Ectodermal cell (in vitro differentiated cells): ENCODE results near the gene PRKCB.
"Not testable (repeated sequence)": the region's sequence is repeated elsewhere in the genome, so short reads cannot be mapped to it uniquely, and the experiment has no call there.

ENCODE experiments used
- H3K27ac ChIP-seq: 2 replicates; pipeline ENCODE4 v1.7.0; 2013; ENCODE audit warnings: mild to moderate bottlenecking, low read depth, low read length; ENCODE audit not compliant: insufficient read depth, poor library complexity, severe bottlenecking
- H3K27me3 ChIP-seq: 2 replicates; pipeline ENCODE4 v1.7.0; 2013; ENCODE audit warnings: mild to moderate bottlenecking, low read length; ENCODE audit not compliant: insufficient read depth, control insufficient read depth, poor library complexity, severe bottlenecking
- H3K36me3 ChIP-seq: one replicate; pipeline ENCODE4 v1.7.0; 2013; ENCODE audit warnings: low read length; ENCODE audit not compliant: control insufficient read depth, insufficient read depth
- H3K4me1 ChIP-seq: one replicate; pipeline ENCODE4 v1.7.0; 2013; ENCODE audit warnings: low read length; ENCODE audit not compliant: control insufficient read depth, insufficient read depth
- H3K4me3 ChIP-seq: 2 replicates; pipeline ENCODE4 v1.7.0; 2013; ENCODE audit warnings: low read depth, low read length, control low read depth; ENCODE audit not compliant: insufficient read depth
- H3K9me3 ChIP-seq: 2 replicates; pipeline ENCODE4 v1.7.0; 2013; ENCODE audit warnings: mild to moderate bottlenecking, low read length, moderate library complexity; ENCODE audit not compliant: control insufficient read depth
- WGBS, 2 experiments: methylation state at CpG; one replicate each; pipeline ENCODE4 v1.1.7; 2013; ENCODE audit warnings: missing lambda C conversion rate in 2 of 2; 5-methylcytosine and 5-hydroxymethylcytosine counted together

The PRKCB gene

GRCh38 chr16:24141917-24142316 is 306.1 kb downstream of the PRKCB start:
- H3K36me3 ChIP-seq = no peaks in the 10 kb centered on the region
- peaks cover 5% of the 10 kb centered on the region for H3K4me1 ChIP-seq
- H3K27ac ChIP-seq = no peak overlapping the region
- H3K27me3 ChIP-seq = no peaks in the 10 kb centered on the region
- 87 to 100% methylated on average over 2 of the region's 2 CpGs for WGBS, 2 experiments
- H3K4me3 ChIP-seq = no peak overlapping the region
- H3K9me3 ChIP-seq = no peaks in the 10 kb centered on the region

DNA sequence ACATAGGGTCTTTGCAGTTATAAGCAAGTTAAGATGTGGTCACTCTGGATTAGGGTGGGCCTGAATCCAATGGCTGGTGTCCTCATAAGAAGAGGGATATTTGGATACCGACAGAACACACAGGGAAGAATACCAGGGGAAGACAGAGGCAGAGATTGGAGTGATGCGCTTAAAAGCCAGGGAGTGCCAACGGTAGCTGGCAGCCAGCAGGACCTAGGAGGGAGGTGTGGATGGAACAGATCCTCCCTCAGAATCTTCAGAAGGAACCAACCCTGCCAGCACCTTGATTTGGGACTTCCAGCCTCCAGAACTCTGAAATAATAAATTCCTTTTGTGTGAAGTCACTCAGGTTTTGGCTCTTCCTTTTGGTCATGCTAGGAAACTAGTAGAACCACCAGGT is 310.1 kb downstream of the PRKCB start:
- WGBS, 2 experiments = 91 to 95% methylated on average over 3 of the region's 3 CpGs
- H3K4me1 ChIP-seq = no peaks in the 10 kb centered on the region
- no peaks in the 10 kb centered on the region for H3K27me3 ChIP-seq
- H3K36me3 ChIP-seq = no peaks in the 10 kb centered on the region
- no peak overlapping the region for H3K4me3 ChIP-seq
- H3K27ac ChIP-seq = no peak overlapping the region
- H3K9me3 ChIP-seq = no peaks in the 10 kb centered on the region

DNA sequence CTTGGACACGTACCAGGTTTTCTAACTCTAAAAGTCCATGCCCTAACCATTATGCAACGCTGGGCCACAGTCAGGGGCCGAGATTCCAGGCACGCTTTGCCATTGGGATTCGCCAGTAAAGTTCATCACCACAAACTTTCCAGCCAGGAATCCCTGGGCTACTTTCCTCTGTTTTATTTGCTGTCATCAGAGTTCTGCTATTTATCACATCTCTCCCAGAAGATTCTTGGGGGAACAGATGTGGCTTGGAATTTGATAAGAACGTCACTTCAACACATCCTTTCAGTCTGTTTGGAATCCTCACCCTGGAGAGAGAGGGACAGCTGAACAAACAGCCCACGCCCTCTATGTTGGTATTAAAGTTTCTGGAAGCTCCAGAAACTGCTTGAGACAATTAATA is 310.7 kb downstream of the PRKCB start:
- Histone ChIP-seq H3K27me3 (no peaks in the 10 kb centered on the region), H3K36me3 (no peaks in the 10 kb centered on the region), H3K4me3 (no peak overlapping the region), H3K27ac (no peak overlapping the region), H3K4me1 (no peaks in the 10 kb centered on the region), H3K9me3 (no peaks in the 10 kb centered on the region)
- 89 to 93% methylated on average over 7 of the region's 7 CpGs for WGBS, 2 experiments

- 85 to 100% methylated on average over 1 to 3 of the region's 3 CpGs for WGBS, 2 experiments
These were observed 313.3 kb downstream of the PRKCB start for GRCh38 chr16:24149102-24149501.

DNA sequence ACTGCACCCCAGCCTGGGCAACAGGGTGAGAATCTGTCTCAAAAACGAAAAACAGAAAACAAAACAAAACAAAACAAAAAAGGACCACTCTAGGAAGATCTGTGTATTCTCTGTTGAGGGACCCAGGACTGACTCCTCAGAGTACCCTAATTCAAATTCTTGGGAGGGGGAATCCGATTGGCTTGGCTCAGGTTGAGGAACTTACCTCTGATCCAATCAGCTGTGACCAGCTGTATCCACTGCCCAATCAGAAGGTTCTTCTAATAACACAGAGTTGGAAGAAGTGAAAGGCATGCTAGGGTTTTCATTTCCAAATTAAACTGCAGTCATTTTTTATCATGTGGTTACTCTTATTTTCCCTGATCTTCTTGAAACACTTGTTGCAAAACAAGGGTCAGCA is 314.5 kb downstream of the PRKCB start:
- H3K27me3 ChIP-seq = no peaks in the 10 kb centered on the region
- H3K36me3 ChIP-seq = no peaks in the 10 kb centered on the region
- H3K9me3 ChIP-seq = no peaks in the 10 kb centered on the region
- WGBS, 2 experiments = 92 to 100% methylated on average over 2 of the region's 2 CpGs
- no peak overlapping the region for H3K27ac ChIP-seq
- peaks cover 3% of the 10 kb centered on the region for H3K4me1 ChIP-seq
- H3K4me3 ChIP-seq = no peak overlapping the region

More at GRCh38 chr16:24149102-24149501, 313.3 kb downstream of the PRKCB start:
- Histone ChIP-seq H3K4me3 (no peak overlapping the region), H3K27me3 (no peaks in the 10 kb centered on the region), H3K27ac (no peak overlapping the region), H3K36me3 (no peaks in the 10 kb centered on the region), H3K4me1 (peaks cover 3% of the 10 kb centered on the region), H3K9me3 (no peaks in the 10 kb centered on the region)

DNA sequence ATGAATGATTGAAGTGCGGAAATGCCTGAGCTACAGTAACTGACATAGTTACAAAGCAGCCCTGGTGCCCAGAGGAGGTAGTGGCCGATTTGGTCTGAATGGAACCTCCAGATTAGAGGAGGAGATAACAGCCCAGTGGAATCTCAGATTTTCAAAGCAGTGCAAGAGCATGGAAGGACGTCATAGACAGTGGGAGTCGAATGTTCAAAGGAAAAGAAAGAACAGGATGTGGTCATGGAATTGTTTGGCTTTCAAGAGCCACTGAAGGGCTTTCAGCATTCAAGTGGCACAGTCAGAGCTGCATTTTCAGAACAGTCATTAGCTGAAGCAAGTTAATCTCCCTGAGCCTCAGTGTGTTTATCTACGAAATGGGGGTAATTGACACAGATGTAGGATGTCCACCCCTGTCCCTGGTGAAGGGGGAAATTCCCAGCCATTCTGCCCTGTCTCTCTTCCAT is 315.7 kb downstream of the PRKCB start:
- no peaks in the 10 kb centered on the region for H3K27me3 ChIP-seq
- WGBS, 2 experiments = 58% methylated on average over 5 of the region's 5 CpGs
- H3K9me3 ChIP-seq = no peaks in the 10 kb centered on the region
- no peak overlapping the region for H3K27ac ChIP-seq
- peaks cover 3% of the 10 kb centered on the region for H3K4me1 ChIP-seq
- no peak overlapping the region for H3K4me3 ChIP-seq
- no peaks in the 10 kb centered on the region for H3K36me3 ChIP-seq

DNA sequence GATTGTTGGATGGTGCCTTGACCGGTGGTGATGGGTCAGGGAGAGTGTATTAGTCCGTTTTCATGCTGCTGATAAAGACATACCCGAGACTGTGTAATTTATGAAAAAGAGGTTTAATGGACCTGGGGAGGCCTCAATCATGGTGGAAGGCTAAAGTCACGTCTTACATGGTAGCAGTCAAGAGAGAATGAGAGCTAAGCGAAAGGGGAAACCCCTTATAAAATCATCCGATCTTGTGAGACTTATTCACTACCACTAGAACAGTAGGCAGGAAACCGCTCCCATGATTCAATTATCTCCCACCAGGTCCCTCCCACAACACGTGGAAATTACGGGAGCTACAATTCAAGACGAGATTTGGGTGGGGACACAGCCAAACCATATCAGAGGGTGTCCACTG is 316.3 kb downstream of the PRKCB start:
- not testable (repeated sequence) for H3K4me1 ChIP-seq

GRCh38 chr16:24152826-24153225 is 317.0 kb downstream of the PRKCB start:
- 88 to 94% methylated on average over 1 of the region's 1 CpG for WGBS, 2 experiments
- H3K9me3 ChIP-seq = no peaks in the 10 kb centered on the region
- H3K4me1 ChIP-seq = peaks cover 3% of the 10 kb centered on the region
- no peak overlapping the region for H3K4me3 ChIP-seq
- no peaks in the 10 kb centered on the region for H3K36me3 ChIP-seq
- H3K27ac ChIP-seq = no peak overlapping the region
- no peaks in the 10 kb centered on the region for H3K27me3 ChIP-seq

More for the DNA sequence above, 316.3 kb downstream of the PRKCB start:
- 79 to 82% methylated on average over 10 of the region's 10 CpGs for WGBS, 2 experiments
- not testable (repeated sequence) for H3K36me3 ChIP-seq, H3K27me3 ChIP-seq, H3K27ac ChIP-seq, H3K9me3 ChIP-seq, H3K4me3 ChIP-seq

DNA sequence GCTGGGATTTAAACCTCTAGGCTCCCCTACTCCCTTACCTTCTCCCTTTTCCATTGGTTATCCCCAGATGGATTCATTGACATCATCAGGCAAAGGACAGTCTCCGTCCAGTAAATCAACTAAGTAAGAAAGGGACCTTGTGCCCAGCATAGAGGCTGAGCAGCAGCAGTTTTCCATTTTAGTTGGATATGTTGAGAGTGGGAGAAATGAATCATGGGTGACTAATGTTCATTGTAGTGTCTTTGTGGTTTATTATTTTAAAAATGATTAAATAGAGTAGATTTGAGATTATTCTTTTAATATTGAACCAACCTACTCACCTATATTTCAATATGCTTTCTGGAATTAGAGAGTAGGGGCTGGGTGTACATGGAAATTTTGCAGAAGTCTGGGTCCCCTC is 321.0 kb downstream of the PRKCB start:
- Histone ChIP-seq H3K27ac (no peak overlapping the region), H3K9me3 (no peaks in the 10 kb centered on the region), H3K27me3 (no peaks in the 10 kb centered on the region), H3K4me1 (peaks cover 3% of the 10 kb centered on the region), H3K4me3 (no peak overlapping the region), H3K36me3 (no peaks in the 10 kb centered on the region)
- WGBS, 2 experiments = 93% methylated on average over 1 of the region's 1 CpG

DNA sequence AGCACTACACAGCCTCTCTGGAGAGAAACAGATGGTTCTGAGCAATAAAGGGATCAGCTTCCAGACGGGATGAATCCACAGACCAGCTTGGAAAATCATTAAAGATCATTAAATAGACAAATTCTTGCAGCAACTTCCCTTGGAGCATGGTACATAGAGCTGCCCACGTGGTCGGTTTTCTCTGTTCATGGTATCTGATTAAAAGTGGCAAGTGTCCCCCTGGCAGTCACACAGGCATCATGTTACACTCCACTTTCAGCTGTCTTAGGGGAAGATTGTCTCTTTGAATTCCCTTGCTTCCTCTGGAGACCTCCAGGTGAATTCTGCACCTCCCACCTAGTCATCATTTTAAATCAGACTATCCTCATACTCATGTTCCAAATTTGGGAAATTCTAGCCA is 328.2 kb downstream of the PRKCB start:
- H3K27me3 ChIP-seq = no peaks in the 10 kb centered on the region
- H3K27ac ChIP-seq = no peak overlapping the region
- H3K4me1 ChIP-seq = peaks cover 6% of the 10 kb centered on the region
- no peak overlapping the region for H3K4me3 ChIP-seq
- H3K9me3 ChIP-seq = no peaks in the 10 kb centered on the region
- no peaks in the 10 kb centered on the region for H3K36me3 ChIP-seq
- 45% methylated on average over 3 of the region's 3 CpGs for WGBS, 2 experiments

DNA sequence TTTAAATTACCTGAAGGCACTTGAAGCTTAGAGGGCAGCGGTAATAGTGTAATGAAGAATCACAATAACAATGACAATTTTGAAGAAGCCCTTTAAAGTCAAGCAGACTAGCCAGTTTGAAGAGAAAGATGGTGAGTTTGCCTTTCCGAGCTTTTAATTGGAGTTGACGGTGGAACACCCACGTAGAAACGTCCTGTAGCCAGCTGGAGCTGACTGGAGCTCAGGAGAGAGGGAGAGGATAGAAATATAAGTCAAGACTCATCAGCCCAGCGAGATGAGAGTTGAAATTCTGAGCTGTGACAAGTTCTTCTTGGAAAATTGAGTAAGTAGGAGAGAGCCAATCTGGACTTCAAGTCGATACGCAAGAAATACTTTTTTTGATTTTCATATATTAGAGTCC is 328.6 kb downstream of the PRKCB start:
- Histone ChIP-seq H3K27me3 (no peaks in the 10 kb centered on the region), H3K4me1 (peaks cover 6% of the 10 kb centered on the region), H3K36me3 (no peaks in the 10 kb centered on the region), H3K4me3 (no peak overlapping the region), H3K27ac (no peak overlapping the region), H3K9me3 (no peaks in the 10 kb centered on the region)
- 67 to 68% methylated on average over 6 to 8 of the region's 8 CpGs for WGBS, 2 experiments
